ENCODE results near the gene NOP56.

NOP56 gene

GRCh38 chr20:2610941-2611720 lies 41.3 kb upstream of the NOP56 start:
- TF ChIP-seq CTCF (IDR thresholded peaks at IDR 0.05; ENCODE audit: borderline replicate concordance, extremely low read depth, low read length, poor library complexity, severe bottlenecking) (no peak), EZH2 (IDR thresholded peaks at IDR 0.05; ENCODE audit: borderline replicate concordance, low read depth, low read length, severe bottlenecking) (no peak)
- no peaks in the 10 kb centered on the region for H4K20me1 ChIP-seq (ENCODE audit: insufficient read depth, low read length)
- H3K36me3 ChIP-seq (ENCODE audit: insufficient read depth, low read length) = no peaks in the 10 kb centered on the region
- H3K4me3 ChIP-seq (ENCODE audit: low read depth in 1 of 2, low read length in 2 of 2) = no peak overlapping the region
- H3K27me3 ChIP-seq (ENCODE audit: insufficient read depth, low read length, poor library complexity) = peaks cover 16% of the 10 kb centered on the region
- peaks cover 9% of the 10 kb centered on the region for H3K9me3 ChIP-seq (ENCODE audit: insufficient read depth, low read length, severe bottlenecking)
- no peaks in the 10 kb centered on the region for H3K79me2 ChIP-seq (ENCODE audit: insufficient read depth, low read length)
- no peak for DNase-seq
- H3K4me1 ChIP-seq (ENCODE audit: insufficient read depth, low read length) = no peaks in the 10 kb centered on the region
- no peak for ATAC-seq (ENCODE audit: insufficient read depth, low read depth)
- no peak overlapping the region for H3K4me2 ChIP-seq (ENCODE audit: insufficient read depth, low read length)
- H3K27ac ChIP-seq (ENCODE audit: low read length) = no peak overlapping the region
- H2AFZ ChIP-seq (ENCODE audit: low read depth, low read length) = no peak overlapping the region
- no peak overlapping the region for H3K9ac ChIP-seq (ENCODE audit: low read depth, low read length)

DNA sequence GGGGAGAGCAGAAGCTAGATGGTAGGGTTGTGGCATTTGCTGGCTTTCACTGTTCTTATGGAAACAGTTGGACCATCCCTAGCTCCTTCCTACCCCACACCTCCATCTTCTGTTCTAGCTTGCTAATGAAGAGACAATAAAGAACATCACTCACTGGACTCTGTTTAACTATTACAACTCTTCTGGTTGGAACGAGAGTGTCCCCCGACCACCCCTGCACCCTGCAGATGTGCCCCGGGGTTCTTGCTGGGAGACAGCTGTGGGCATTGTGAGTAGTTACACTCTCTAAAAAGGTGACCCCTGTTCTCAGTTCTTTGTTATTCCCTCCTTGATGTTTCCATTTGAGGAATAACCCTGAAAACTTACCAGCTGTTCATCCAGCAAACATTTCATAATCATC lies 40.4 kb upstream of the NOP56 start:
- Histone ChIP-seq H3K36me3 (ENCODE audit: insufficient read depth, low read length) (no peaks in the 10 kb centered on the region), H3K4me2 (ENCODE audit: insufficient read depth, low read length) (no peak overlapping the region), H3K79me2 (ENCODE audit: insufficient read depth, low read length) (no peaks in the 10 kb centered on the region), H4K20me1 (ENCODE audit: insufficient read depth, low read length) (no peaks in the 10 kb centered on the region; the same call in 1 of the 2 replicates), H3K9me3 (ENCODE audit: insufficient read depth, low read length, severe bottlenecking) (peaks cover 5% of the 10 kb centered on the region), H2AFZ (ENCODE audit: low read depth, low read length) (no peak overlapping the region), H3K27ac (ENCODE audit: low read length) (no peak overlapping the region), H3K4me1 (ENCODE audit: insufficient read depth, low read length) (no peaks in the 10 kb centered on the region), H3K27me3 (ENCODE audit: insufficient read depth, low read length, poor library complexity) (peaks cover 25% of the 10 kb centered on the region), H3K9ac (ENCODE audit: low read depth, low read length) (no peak overlapping the region), H3K4me3 (ENCODE audit: low read depth in 1 of 2, low read length in 2 of 2) (no peak overlapping the region)
- ATAC-seq (ENCODE audit: insufficient read depth, low read depth) (no peak), DNase-seq (no peak)
- TF ChIP-seq CTCF (IDR thresholded peaks at IDR 0.05; ENCODE audit: borderline replicate concordance, extremely low read depth, low read length, poor library complexity, severe bottlenecking) (no peak), EZH2 (IDR thresholded peaks at IDR 0.05; ENCODE audit: borderline replicate concordance, low read depth, low read length, severe bottlenecking) (no peak)

DNA sequence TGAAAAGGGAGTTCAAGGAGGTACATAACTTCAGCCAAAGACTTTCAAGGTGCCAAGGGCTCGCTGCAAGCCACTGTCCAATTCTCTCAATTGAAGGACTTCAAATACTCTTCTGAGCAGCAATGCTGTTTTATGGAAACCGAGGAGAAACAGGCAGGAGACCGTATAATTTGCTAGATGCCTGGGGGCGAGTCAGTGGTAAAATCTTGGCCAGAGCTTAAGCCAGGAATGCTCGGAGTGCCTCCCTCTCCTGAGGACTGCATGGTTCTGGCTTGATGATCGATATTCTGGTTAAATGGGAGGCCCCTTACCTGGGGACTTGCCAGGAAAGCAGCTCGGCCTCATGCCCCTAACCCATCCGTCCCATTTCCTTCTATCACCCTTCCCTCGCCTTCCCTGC lies 35.8 kb upstream of the NOP56 start:
- TF ChIP-seq CTCF (IDR thresholded peaks at IDR 0.05; ENCODE audit: borderline replicate concordance, extremely low read depth, low read length, poor library complexity, severe bottlenecking) (no peak), EZH2 (IDR thresholded peaks at IDR 0.05; ENCODE audit: borderline replicate concordance, low read depth, low read length, severe bottlenecking) (no peak)
- Histone ChIP-seq H3K4me1 (ENCODE audit: insufficient read depth, low read length) (no peaks in the 10 kb centered on the region), H3K9ac (ENCODE audit: low read depth, low read length) (no peak overlapping the region), H4K20me1 (ENCODE audit: insufficient read depth, low read length) (no peaks in the 10 kb centered on the region; the same call in 1 of the 2 replicates), H3K27ac (ENCODE audit: low read length) (no peak overlapping the region), H3K4me2 (ENCODE audit: insufficient read depth, low read length) (no peak overlapping the region), H3K4me3 (ENCODE audit: low read depth in 1 of 2, low read length in 2 of 2) (no peak overlapping the region), H2AFZ (ENCODE audit: low read depth, low read length) (no peak overlapping the region), H3K27me3 (ENCODE audit: insufficient read depth, low read length, poor library complexity) (peaks cover 34% of the 10 kb centered on the region), H3K79me2 (ENCODE audit: insufficient read depth, low read length) (no peaks in the 10 kb centered on the region), H3K36me3 (ENCODE audit: insufficient read depth, low read length) (no peaks in the 10 kb centered on the region), H3K9me3 (ENCODE audit: insufficient read depth, low read length, severe bottlenecking) (no peaks in the 10 kb centered on the region)
- no peak for DNase-seq
- no peak for ATAC-seq (ENCODE audit: insufficient read depth, low read depth)
